Progenitor cell of endocrine pancreas (in vitro differentiated cells): ENCODE results near the gene DPH1. TPM values are rescaled to one million over a fixed set of nuclear protein-coding genes. Genes with fewer than 3 reads are reported as not detected.

Experiments used
- DNase-seq: peaks from one replicate; pipeline ENCODE4 v3.0.0; 2021; ENCODE audit warnings: low spot score; ENCODE audit not compliant: unreplicated experiment
- H3K27ac Mint-ChIP-seq: 2 replicates; pipeline ENCODE4 v1.8.0; 2021; ENCODE audit warnings: mild to moderate bottlenecking, moderate library complexity, mixed read lengths
- H3K27me3 Mint-ChIP-seq: 2 replicates; pipeline ENCODE4 v1.8.0; 2021; ENCODE audit warnings: mixed read lengths
- H3K36me3 Mint-ChIP-seq: 2 replicates; pipeline ENCODE4 v1.8.0; 2022; ENCODE audit warnings: mixed read lengths; ENCODE audit not compliant: insufficient read depth
- H3K4me1 Mint-ChIP-seq: 2 replicates; pipeline ENCODE4 v1.8.0; 2021; ENCODE audit warnings: low read depth, mixed read lengths
- H3K4me3 Mint-ChIP-seq: 2 replicates; pipeline ENCODE4 v1.8.0; 2021; ENCODE audit warnings: low read depth, mild to moderate bottlenecking, moderate library complexity, mixed read lengths
- H3K9me3 Mint-ChIP-seq: 2 replicates; pipeline ENCODE4 v1.8.0; 2021; ENCODE audit warnings: low read depth, mixed read lengths
- CTCF ChIP-seq: fragments of 200-600 bp; sonication (generic); IDR thresholded peaks from one replicate; pipeline ENCODE4 v1.5.0; 2021; ENCODE audit warnings: antibody characterized with exemption, mild to moderate bottlenecking; ENCODE audit not compliant: unreplicated experiment
- total RNA-seq: library from RNA; stranded (reverse); gene quantifications from 2 replicates; pipeline ENCODE4 v1.2.1, GENCODE V29; 2021

DPH1 gene
- total RNA-seq, 1 donor from 2014 or later, result 39.1 TPM

DNA sequence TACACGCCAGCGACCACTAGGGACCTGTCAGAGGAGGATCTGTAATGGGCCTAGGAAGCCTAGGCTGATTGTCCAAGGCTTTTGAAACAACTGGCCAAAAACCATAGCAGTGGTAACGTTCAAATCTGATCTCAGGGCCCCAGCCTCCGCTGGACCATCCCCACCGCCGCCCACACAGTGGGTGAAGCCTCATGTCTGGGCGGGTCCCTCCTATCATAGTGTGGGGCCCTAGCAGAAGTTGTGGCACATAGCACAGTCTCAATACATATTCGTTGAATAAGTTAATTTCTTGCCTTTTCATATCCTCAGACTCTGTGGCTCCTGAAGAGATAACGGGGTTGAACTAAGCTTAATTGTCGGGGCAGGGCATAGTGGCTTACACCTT is 818 bp downstream of the DPH1 start:
- peak; percentile 67 for TF ChIP-seq CTCF
- H3K27me3 Mint-ChIP-seq, result peaks cover 14% of the 10 kb centered on the region
- H3K4me1 Mint-ChIP-seq, result peaks cover 4% of the 10 kb centered on the region
- DNase-seq, result peak; percentile 44
- H3K27ac Mint-ChIP-seq, result peak overlapping the region; percentile 94
- peak overlapping the region; percentile 98 for H3K4me3 Mint-ChIP-seq
- no peaks in the 10 kb centered on the region for H3K9me3 Mint-ChIP-seq
- H3K36me3 Mint-ChIP-seq, result no peaks in the 10 kb centered on the region

- no peak overlapping the region for H3K4me3 Mint-ChIP-seq
- DNase-seq, result no peak
- H3K4me1 Mint-ChIP-seq, result peaks cover 4% of the 10 kb centered on the region
- H3K27ac Mint-ChIP-seq, result no peak overlapping the region
- H3K36me3 Mint-ChIP-seq, result peaks cover 10% of the 10 kb centered on the region
- no peak for TF ChIP-seq CTCF
- H3K9me3 Mint-ChIP-seq, result no peaks in the 10 kb centered on the region
- H3K27me3 Mint-ChIP-seq, result peaks cover 2% of the 10 kb centered on the region
Measured at GRCh38 chr17:2033153-2033552, 3.2 kb downstream of the DPH1 start.

GRCh38 chr17:2034157-2034556 is 4.2 kb downstream of the DPH1 start:
- Mint-ChIP-seq H3K9me3 (no peaks in the 10 kb centered on the region), H3K4me3 (no peak overlapping the region), H3K4me1 (peaks cover 4% of the 10 kb centered on the region), H3K27ac (no peak overlapping the region), H3K27me3 (no peaks in the 10 kb centered on the region), H3K36me3 (peaks cover 13% of the 10 kb centered on the region)
- no peak for TF ChIP-seq CTCF
- DNase-seq, result no peak

DNA sequence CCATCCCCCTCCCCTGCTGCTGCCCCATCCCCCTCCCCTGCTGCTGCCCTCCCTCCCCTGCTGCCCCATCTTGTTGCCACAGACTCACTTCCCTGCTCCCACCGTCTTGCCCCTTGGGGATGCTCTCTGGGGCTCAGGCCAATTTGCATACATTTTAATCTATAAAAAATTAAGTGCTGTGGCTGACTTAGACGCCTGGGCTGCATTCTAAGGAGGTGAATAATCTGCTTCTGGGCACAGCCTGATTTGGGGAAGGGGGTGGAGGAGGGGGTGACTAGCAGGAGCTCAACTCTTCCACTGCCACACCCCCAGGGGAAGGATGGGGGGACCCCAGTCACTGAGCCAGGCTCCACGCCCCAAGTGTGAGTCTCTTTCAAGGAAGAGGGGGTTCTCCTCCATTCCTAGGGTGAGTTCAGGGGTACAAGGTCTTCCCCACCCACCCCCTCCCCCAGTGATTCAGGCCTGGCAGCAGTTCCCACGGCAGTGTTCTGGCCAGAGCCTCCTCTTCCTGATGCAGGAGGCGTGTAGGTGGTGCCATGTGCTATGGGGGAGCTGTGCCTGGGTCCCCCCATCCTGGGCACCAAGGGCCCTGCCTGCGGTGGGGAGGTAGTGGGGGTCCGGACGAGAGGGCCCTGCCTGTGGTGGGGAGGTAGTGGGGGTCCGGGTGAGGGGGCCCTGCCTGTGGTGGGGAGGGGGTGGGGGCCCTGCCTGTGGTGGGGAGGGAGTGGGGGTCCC is 5.0 kb downstream of the DPH1 start:
- DNase-seq, result no peak
- H3K4me3 Mint-ChIP-seq, result no peak overlapping the region
- H3K4me1 Mint-ChIP-seq, result peaks cover 4% of the 10 kb centered on the region
- H3K36me3 Mint-ChIP-seq, result peaks cover 13% of the 10 kb centered on the region
- no peaks in the 10 kb centered on the region for H3K27me3 Mint-ChIP-seq
- H3K9me3 Mint-ChIP-seq, result no peaks in the 10 kb centered on the region
- no peak for TF ChIP-seq CTCF
- H3K27ac Mint-ChIP-seq, result no peak overlapping the region

DNA sequence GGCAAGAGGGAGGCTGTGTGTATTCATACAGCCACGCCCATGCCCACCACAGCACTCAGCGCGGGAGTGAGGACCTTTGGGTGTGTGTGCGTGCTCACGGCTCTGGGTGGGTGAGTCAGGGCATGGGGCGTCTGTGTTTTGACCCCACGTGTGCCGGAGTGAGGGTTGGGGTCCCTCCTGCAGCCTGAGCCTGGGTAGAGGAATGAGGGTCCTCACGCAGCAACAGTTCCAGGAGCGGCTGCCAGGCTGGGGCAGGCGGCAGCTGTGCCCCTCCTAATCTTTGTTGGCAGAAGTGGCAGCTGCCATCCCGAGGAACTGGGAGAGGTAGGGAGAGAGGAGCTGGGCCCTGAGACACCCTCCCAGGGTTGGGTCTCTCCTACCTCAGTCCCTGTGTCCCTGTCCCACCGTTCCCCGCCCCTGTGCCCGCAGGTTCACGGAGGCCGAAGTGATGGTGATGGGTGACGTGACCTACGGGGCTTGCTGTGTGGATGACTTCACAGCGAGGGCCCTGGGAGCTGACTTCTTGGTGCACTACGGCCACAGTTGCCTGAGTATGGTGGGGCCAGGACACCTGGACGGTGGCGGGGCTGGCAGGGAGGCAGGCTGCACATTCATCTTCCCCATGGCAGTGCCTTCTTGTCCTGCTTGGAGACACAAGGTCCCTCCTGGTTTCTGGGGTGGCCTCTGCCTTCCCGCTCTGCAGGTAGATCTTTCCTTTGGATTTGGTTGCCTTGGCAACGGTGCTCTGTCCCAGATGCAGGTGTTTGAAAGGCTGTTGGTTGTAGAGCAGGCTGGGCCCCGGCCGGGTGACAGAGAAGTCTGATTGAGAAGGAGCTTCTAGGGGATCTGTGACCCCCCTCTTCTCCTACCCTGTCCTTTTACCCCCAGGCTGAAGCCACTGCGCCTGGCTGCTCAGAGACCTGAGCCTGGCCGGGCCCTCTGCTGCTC is 5.9 kb downstream of the DPH1 start:
- H3K27ac Mint-ChIP-seq, result no peak overlapping the region
- TF ChIP-seq CTCF, result no peak
- no peak for DNase-seq
- H3K9me3 Mint-ChIP-seq, result no peaks in the 10 kb centered on the region
- no peaks in the 10 kb centered on the region for H3K27me3 Mint-ChIP-seq
- peaks cover 2% of the 10 kb centered on the region for H3K4me1 Mint-ChIP-seq
- no peak overlapping the region for H3K4me3 Mint-ChIP-seq
- peaks cover 13% of the 10 kb centered on the region for H3K36me3 Mint-ChIP-seq
